ENCODE data around the gene PDE3B.

- TF ChIP-seq SUZ12 (IDR thresholded peaks at IDR 0.05; ENCODE audit: extremely low read depth, insufficient read depth, insufficient read length) (no peak), YY1 (IDR thresholded peaks at IDR 0.05; ENCODE audit: insufficient read depth, insufficient read length) (no peak)
These were observed 99.4 kb downstream of the PDE3B start for GRCh38 chr11:14742849-14743559.
